ENCODE data around the gene HIC1. TPM values are rescaled to one million over a fixed set of nuclear protein-coding genes. Genes with fewer than 3 reads are reported as not detected.
A peak's percentile ranks its signal among the peaks of the same experiment; 100 is the strongest.

Gene HIC1
- total RNA-seq, 4 donors from 2014 or later: 32.8 to 56.2 (median 41.6) TPM

DNA sequence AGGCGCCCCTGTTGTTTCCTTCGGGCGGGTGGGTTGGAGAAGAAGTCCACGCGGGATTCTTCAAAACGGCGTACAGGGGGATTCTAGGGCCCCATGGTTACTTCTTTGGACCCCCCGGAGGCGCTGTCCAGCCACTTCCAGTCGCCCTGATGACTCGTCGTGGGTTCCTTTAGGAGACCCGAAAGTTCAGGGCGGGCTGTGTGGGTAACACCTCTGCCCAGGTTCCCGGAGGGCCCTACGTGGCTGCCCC lies 716 bp upstream of the HIC1 start:
- Histone ChIP-seq H3K4me3 (peak overlapping the region; percentile 27 to 77), H3K27me3 (peaks cover 74% of the 10 kb centered on the region), H3K4me1 (peaks cover 0 to 87% (median 16%) of the 10 kb centered on the region in 3 donors), H3K27ac (peak overlapping the region; percentile 10 to 95 (median 89)), H3K36me3 (peaks cover 0 to 18% of the 10 kb centered on the region in 2 donors), H3K9me3 (no peaks in the 10 kb centered on the region)
- TF ChIP-seq POLR2AphosphoS5 (IDR thresholded peaks at IDR 0.05): no peak
- TF ChIP-seq EP300 (IDR thresholded peaks at IDR 0.05): no peak
- no peak for TF ChIP-seq POLR2A (IDR thresholded peaks at IDR 0.05)
- TF ChIP-seq, protein P1, sequence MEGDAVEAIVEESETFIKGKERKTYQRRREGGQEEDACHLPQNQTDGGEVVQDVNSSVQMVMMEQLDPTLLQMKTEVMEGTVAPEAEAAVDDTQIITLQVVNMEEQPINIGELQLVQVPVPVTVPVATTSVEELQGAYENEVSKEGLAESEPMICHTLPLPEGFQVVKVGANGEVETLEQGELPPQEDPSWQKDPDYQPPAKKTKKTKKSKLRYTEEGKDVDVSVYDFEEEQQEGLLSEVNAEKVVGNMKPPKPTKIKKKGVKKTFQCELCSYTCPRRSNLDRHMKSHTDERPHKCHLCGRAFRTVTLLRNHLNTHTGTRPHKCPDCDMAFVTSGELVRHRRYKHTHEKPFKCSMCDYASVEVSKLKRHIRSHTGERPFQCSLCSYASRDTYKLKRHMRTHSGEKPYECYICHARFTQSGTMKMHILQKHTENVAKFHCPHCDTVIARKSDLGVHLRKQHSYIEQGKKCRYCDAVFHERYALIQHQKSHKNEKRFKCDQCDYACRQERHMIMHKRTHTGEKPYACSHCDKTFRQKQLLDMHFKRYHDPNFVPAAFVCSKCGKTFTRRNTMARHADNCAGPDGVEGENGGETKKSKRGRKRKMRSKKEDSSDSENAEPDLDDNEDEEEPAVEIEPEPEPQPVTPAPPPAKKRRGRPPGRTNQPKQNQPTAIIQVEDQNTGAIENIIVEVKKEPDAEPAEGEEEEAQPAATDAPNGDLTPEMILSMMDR (IDR thresholded peaks at IDR 0.05): no peak
- WGBS, 2 donors (ENCODE audit: low coverage in 1 of 2): 0% methylated on average over 1 of the region's 16 CpGs; no CpG with 5 or more reads in 1 of the 2 donors
- ATAC-seq: no peak

DNA sequence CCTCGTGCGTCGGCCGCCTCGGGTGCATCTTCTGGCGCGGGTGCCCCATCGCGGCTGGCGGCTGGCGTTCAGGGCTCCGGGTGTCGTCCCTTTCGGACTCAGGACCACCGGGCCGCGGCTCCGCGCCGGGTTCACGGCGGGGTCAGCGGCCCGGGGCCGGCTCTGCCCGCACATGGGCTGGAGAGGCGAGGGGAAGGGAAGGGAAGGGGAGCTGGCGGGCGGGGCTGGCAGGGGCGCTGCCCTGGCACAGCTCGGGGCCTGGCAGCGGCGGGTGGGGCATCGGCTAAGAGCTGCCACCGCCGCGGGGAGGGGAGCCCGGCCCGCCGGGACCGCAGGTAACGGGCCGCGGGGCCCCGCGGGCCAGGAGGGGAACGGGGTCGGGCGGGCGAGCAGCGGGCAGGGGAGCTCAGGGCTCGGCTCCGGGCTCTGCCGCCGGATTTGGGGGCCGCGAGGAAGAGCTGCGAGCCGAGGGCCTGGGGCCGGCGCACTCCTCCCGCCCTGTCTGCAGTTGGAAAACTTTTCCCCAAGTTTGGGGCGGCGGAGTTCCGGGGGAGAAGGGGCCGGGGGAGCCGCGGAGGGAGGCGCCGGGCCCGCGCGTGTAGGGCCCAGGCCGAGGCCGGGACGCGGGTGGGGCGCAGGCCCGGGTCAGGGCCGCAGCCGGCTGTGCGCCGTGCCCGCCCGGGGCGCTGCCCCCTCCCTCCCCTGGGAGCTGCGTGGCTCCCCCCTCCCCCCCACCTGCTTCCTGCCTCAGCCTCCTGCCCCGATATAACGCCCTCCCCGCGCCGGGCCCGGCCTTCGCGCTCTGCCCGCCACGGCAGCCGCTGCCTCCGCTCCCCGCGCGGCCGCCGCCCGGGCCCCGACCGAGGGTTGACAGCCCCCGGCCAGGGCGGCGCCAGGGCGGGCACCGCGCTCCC lies 646 bp downstream of the HIC1 start:
- Histone ChIP-seq H3K27ac (peak overlapping the region; percentile 77 to 95 (median 89)), H3K36me3 (peaks cover 0 to 32% of the 10 kb centered on the region in 2 donors), H3K27me3 (peaks cover 69% of the 10 kb centered on the region), H3K4me1 (peaks cover 0 to 90% (median 16%) of the 10 kb centered on the region in 3 donors), H3K4me3 (peak overlapping the region; percentile 42 to 77), H3K9me3 (no peaks in the 10 kb centered on the region)
- TF ChIP-seq, protein P1 (IDR thresholded peaks at IDR 0.05): no peak
- TF ChIP-seq EP300 (IDR thresholded peaks at IDR 0.05): no peak
- WGBS, 2 donors (ENCODE audit: low coverage in 1 of 2): 40% methylated on average over 6 of the region's 113 CpGs; no CpG with 5 or more reads in 1 of the 2 donors
- ATAC-seq: no peak

DNA sequence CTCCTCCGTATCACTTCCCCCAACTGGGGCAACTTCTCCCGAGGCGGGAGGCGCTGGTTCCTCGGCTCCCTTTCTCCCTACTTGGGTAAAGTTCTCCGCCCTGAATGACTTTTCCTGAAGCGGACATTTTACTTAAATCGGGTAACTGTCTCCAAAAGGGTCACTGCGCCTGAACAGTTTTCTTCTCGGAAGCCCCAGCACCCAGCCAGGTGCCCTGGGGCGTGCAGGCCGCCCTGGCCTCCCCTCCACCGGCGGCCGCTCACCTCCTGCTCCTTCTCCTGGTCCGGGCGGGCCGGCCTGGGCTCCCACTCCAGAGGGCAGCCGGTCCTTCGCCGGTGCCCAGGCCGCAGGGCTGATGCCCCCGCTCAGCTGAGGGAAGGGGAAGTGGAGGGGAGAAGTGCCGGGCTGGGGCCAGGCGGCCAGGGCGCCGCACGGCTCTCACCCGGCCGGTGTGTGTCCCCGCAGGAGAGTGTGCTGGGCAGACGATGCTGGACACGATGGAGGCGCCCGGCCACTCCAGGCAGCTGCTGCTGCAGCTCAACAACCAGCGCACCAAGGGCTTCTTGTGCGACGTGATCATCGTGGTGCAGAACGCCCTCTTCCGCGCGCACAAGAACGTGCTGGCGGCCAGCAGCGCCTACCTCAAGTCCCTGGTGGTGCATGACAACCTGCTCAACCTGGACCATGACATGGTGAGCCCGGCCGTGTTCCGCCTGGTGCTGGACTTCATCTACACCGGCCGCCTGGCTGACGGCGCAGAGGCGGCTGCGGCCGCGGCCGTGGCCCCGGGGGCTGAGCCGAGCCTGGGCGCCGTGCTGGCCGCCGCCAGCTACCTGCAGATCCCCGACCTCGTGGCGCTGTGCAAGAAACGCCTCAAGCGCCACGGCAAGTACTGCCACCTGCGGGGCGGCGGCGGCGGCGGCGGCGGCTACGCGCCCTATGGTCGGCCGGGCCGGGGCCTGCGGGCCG lies 1.6 kb downstream of the HIC1 start:
- Histone ChIP-seq H3K9me3 (no peaks in the 10 kb centered on the region), H3K27ac (peak overlapping the region; percentile 44 to 95 (median 89)), H3K4me1 (peaks cover 0 to 90% (median 11%) of the 10 kb centered on the region in 3 donors), H3K27me3 (peaks cover 60% of the 10 kb centered on the region), H3K4me3 (peak overlapping the region; percentile 42 to 77), H3K36me3 (peaks cover 0 to 41% of the 10 kb centered on the region in 2 donors)
- TF ChIP-seq, protein P1 (IDR thresholded peaks at IDR 0.05): peak in 1 of 4 experiments; percentile 5
- peak in 1 of 2 donors; percentile 9 for TF ChIP-seq POLR2A (IDR thresholded peaks at IDR 0.05)
- TF ChIP-seq POLR2AphosphoS5 (IDR thresholded peaks at IDR 0.05): no peak
- no peak for ATAC-seq
- WGBS, 2 donors (ENCODE audit: low coverage in 1 of 2): 23% methylated on average over 7 of the region's 85 CpGs; no CpG with 5 or more reads in 1 of the 2 donors

DNA sequence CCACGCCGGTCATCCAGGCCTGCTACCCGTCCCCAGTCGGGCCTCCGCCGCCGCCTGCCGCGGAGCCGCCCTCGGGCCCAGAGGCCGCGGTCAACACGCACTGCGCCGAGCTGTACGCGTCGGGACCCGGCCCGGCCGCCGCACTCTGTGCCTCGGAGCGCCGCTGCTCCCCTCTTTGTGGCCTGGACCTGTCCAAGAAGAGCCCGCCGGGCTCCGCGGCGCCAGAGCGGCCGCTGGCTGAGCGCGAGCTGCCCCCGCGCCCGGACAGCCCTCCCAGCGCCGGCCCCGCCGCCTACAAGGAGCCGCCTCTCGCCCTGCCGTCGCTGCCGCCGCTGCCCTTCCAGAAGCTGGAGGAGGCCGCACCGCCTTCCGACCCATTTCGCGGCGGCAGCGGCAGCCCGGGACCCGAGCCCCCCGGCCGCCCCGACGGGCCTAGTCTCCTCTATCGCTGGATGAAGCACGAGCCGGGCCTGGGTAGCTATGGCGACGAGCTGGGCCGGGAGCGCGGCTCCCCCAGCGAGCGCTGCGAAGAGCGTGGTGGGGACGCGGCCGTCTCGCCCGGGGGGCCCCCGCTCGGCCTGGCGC lies 2.4 kb downstream of the HIC1 start:
- Histone ChIP-seq H3K27me3 (peaks cover 54% of the 10 kb centered on the region), H3K4me1 (peaks cover 0 to 92% (median 17%) of the 10 kb centered on the region in 3 donors), H3K4me3 (peak overlapping the region in 1 of 2 donors; percentile 77), H3K9me3 (no peaks in the 10 kb centered on the region), H3K36me3 (peaks cover 0 to 44% of the 10 kb centered on the region in 2 donors), H3K27ac (peak overlapping the region in 3 of 4 donors; percentile 86 to 95 (median 92))
- TF ChIP-seq POLR2A (IDR thresholded peaks at IDR 0.05) (no peak), EP300 (IDR thresholded peaks at IDR 0.05) (no peak), POLR2AphosphoS5 (IDR thresholded peaks at IDR 0.05) (no peak)
- TF ChIP-seq, protein P1 (IDR thresholded peaks at IDR 0.05): no peak
- WGBS, 2 donors (ENCODE audit: low coverage in 1 of 2): no CpG with 5 or more reads among the region's 81 CpGs
- no peak for ATAC-seq

Measured in gastroesophageal sphincter (tissue), 4 donors.